KG1 (cell line): ENCODE results near the gene PCSK5.

ENCODE experiments used
- DNase-seq: peaks from one replicate; lab custom pipeline; 2025; lab: John Stamatoyannopoulos, UW

Gene PCSK5

GRCh38 chr9:76082057-76082456, 191.6 kb downstream of the PCSK5 start:
- DNase-seq, result no peak

GRCh38 chr9:76085596-76085995, 195.1 kb downstream of the PCSK5 start:
- no peak for DNase-seq

- no peak for DNase-seq
Measured at GRCh38 chr9:76086539-76086938, 196.1 kb downstream of the PCSK5 start.

GRCh38 chr9:76087976-76088375, 197.5 kb downstream of the PCSK5 start:
- DNase-seq, result no peak

GRCh38 chr9:76090330-76090729, 199.9 kb downstream of the PCSK5 start:
- DNase-seq, result no peak

- DNase-seq, result no peak
Measured at GRCh38 chr9:76090909-76091308, 200.4 kb downstream of the PCSK5 start.

- no peak for DNase-seq
Measured at GRCh38 chr9:76092572-76092971, 202.1 kb downstream of the PCSK5 start.

- no peak for DNase-seq
Measured at GRCh38 chr9:76095585-76095984, 205.1 kb downstream of the PCSK5 start.

- no peak for DNase-seq
Measured at GRCh38 chr9:76099516-76099915, 209.0 kb downstream of the PCSK5 start.

GRCh38 chr9:76101075-76101474, 210.6 kb downstream of the PCSK5 start:
- DNase-seq, result no peak

- DNase-seq, result no peak
Measured at GRCh38 chr9:76101491-76101890, 211.0 kb downstream of the PCSK5 start.

GRCh38 chr9:76101947-76102346, 211.5 kb downstream of the PCSK5 start:
- DNase-seq, result no peak

GRCh38 chr9:76103531-76104315, 213.2 kb downstream of the PCSK5 start:
- DNase-seq, result no peak

GRCh38 chr9:76107482-76107881, 217.0 kb downstream of the PCSK5 start:
- no peak for DNase-seq

GRCh38 chr9:76109953-76110352, 219.5 kb downstream of the PCSK5 start:
- no peak for DNase-seq

GRCh38 chr9:76112151-76112550, 221.7 kb downstream of the PCSK5 start:
- DNase-seq, result no peak

- no peak for DNase-seq
Measured at GRCh38 chr9:76114144-76114543, 223.7 kb downstream of the PCSK5 start.

- no peak for DNase-seq
Measured at GRCh38 chr9:76115396-76115795, 224.9 kb downstream of the PCSK5 start.

- no peak for DNase-seq
Measured at GRCh38 chr9:76115982-76116646, 225.6 kb downstream of the PCSK5 start.

GRCh38 chr9:76116913-76117312, 226.4 kb downstream of the PCSK5 start:
- DNase-seq, result no peak

GRCh38 chr9:76127637-76128036, 237.2 kb downstream of the PCSK5 start:
- DNase-seq, result no peak

GRCh38 chr9:76135902-76136301, 245.4 kb downstream of the PCSK5 start:
- DNase-seq, result no peak

- DNase-seq, result no peak
Measured at GRCh38 chr9:76136986-76137385, 246.5 kb downstream of the PCSK5 start.

GRCh38 chr9:76137931-76138330, 247.5 kb downstream of the PCSK5 start:
- DNase-seq, result no peak
